Transverse colon (tissue), 3 donors: ENCODE data around the gene ZNF236.

ENCODE experiments used
- CTCF ChIP-seq, 5 experiments: fragments of 200-600 bp in 3 of 5; fragments of 450-650 bp in 2 of 5; sonication (generic) in 3 of 5; IDR thresholded peaks; 1 replicate in 2 of 5; 2 replicates in 3 of 5; pipeline ENCODE4 v1.5.1; 2016 to 2017; ENCODE audit warnings: antibody characterized with exemption in 5 of 5, inconsistent platforms in 3 of 5, mild to moderate bottlenecking in 2 of 5, moderate library complexity in 1 of 5
- EP300 ChIP-seq: sonication (generic); formaldehyde crosslinking; IDR thresholded peaks from one replicate; pipeline ENCODE4 v1.6.1; 2017; ENCODE audit warnings: antibody characterized with exemption, low read depth

GRCh38 chr18:76980663-76981395, 158.5 kb downstream of the ZNF236 start:
- TF ChIP-seq CTCF (IDR thresholded peaks at IDR 0.05) (no peak), EP300 (no peak)
